Motor neuron (in vitro differentiated cells): ENCODE measurements around the gene RREB1. TPM values are rescaled to one million over a fixed set of nuclear protein-coding genes. Genes with fewer than 3 reads are reported as not detected.

Experiments
- ATAC-seq, 8 experiments: fragments of 200-7000 bp; cut with Tn5 transposase; replicated peaks in 6 of 8; 2 replicates each; pipeline ENCODE4 v1.8.0; 2021; ENCODE audit warnings: mild to moderate bottlenecking in 8 of 8, moderate library complexity in 8 of 8
- H3K27ac ChIP-seq, 2 donors: fragments of 250-450 bp; sonication (Bioruptor Pico); 2 replicates each; pipeline ENCODE4 v1.9.0; 2021; ENCODE audit warnings: antibody characterized with exemption in 2 of 2, mild to moderate bottlenecking in 2 of 2, moderate library complexity in 1 of 2
- H3K4me1 ChIP-seq, 2 donors: fragments of 250-450 bp; sonication (Bioruptor Pico); replicated peaks in 1 of 2; 2 replicates each; pipeline ENCODE4 v1.6.1; 2021; ENCODE audit warnings: antibody characterized with exemption in 2 of 2, mild to moderate bottlenecking in 2 of 2, moderate library complexity in 1 of 2
- H3K4me3 ChIP-seq, 5 donors: fragments of 250-450 bp; sonication (Bioruptor Pico); 2 replicates each; pipeline ENCODE4 v1.9.0; 2021; ENCODE audit warnings: antibody characterized with exemption in 5 of 5, mild to moderate bottlenecking in 5 of 5, moderate library complexity in 4 of 5
- WGBS, 10 experiments: fragments of 450-650 bp; shearing (Covaris generic); methylation state at CpG; one replicate each; pipeline ENCODE4 v1.0.0; 2022; 5-methylcytosine and 5-hydroxymethylcytosine counted together
- in situ Hi-C, 9 experiments: fragments of 400-800 bp; cut with MboI; loops; one replicate each; pipeline ENCODE4 v1.15.0; 2021; ENCODE audit warnings: low sequenced_read_pairs in 9 of 9, low pct_unique_long_range_greater_than_20kb in 2 of 9; ENCODE audit not compliant: unreplicated experiment in 9 of 9
- total RNA-seq, 8 experiments: library from RNA; unstranded; fragments of 300-600 nt; gene quantifications; 2 replicates each; pipeline versions ENCODE4 v1.2.3 to v1.2.4, GENCODE V29; 2022

RREB1 gene
- total RNA-seq, 8 experiments from 2014 or later, result 2.5 to 32.3 (median 6.1) TPM

DNA sequence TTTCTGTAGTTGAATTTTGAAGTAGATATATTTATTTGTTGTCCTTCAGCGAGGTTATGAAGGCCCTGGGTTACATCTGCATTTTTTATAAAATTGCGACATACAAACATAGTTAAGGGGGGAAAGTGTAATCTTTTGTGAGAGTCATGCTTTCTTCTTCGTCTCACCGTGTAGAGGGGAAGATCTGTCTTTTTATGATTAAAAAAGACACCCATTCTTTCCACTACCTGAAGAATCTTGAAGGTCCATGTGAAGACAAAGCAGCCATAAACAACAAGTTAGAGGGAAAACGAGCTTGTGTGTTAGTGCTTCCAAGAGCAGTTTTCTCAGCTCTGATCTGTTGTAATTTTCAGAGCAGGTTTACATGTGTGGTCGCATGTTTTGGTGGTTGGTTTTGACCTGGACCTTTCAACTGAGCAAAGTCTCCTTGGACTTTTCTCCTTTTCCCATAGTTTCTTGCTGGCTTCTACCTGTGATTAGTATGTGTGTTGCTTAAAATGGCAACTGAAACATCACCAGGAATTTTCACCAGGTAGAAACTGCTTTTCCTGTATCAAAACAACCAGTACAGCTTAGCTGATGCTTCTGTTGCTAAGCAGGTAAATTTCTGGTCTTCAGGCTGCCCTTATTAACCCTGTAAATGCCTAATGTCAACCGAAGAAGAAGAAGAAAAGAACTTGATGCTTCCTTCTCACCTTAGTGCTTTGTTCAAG lies 37.3 kb downstream of the RREB1 start:
- no peak overlapping the region for H3K27ac ChIP-seq
- 30 to 94% (median 73%) methylated on average over 1 to 7 of the region's 7 CpGs for WGBS, 10 experiments
- no peak for ATAC-seq
- H3K4me1 ChIP-seq, result peaks cover 27 to 47% of the 10 kb centered on the region in 2 donors
- H3K4me3 ChIP-seq, result no peak overlapping the region
- in situ Hi-C loops, result no loop called here

DNA sequence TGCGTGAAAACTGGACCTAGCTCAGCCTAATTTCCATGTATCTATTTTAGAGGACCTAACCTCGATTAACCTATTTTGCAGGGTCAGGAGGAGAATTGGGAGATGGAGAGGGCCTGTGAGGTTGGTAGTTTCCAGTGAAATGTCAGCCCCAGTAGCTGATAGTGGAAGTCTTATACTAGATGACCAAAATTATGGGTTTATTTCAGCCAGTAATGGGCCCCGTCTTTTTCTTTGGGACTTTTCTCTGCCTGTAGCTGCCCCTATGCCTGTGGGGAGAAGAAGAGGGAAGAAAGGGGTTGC lies 37.8 kb downstream of the RREB1 start:
- ATAC-seq, result no peak
- in situ Hi-C loops, result no loop called here
- Histone ChIP-seq H3K4me1 (peaks cover 27 to 45% of the 10 kb centered on the region in 2 donors), H3K4me3 (no peak overlapping the region), H3K27ac (no peak overlapping the region)
- WGBS, 10 experiments, result 62 to 100% (median 92%) methylated on average over 1 to 3 of the region's 3 CpGs; no CpG with 5 or more reads in 2 of the 10 experiments

- H3K27ac ChIP-seq, result no peak overlapping the region
Observed at GRCh38 chr6:7145885-7146828, 38.4 kb downstream of the RREB1 start.

GRCh38 chr6:7147051-7147671 lies 39.4 kb downstream of the RREB1 start:
- in situ Hi-C loops, result no loop called here
- H3K4me1 ChIP-seq, result peaks cover 38 to 46% of the 10 kb centered on the region in 2 donors
- no peak overlapping the region for H3K4me3 ChIP-seq
- H3K27ac ChIP-seq, result no peak overlapping the region
- whole genome bisulfite sequencing, 10 experiments, result 0 to 89% (median 62%) methylated on average over 1 to 6 of the region's 7 CpGs
- no peak for ATAC-seq

More at GRCh38 chr6:7145885-7146828, 38.4 kb downstream of the RREB1 start:
- in situ Hi-C loops, result no loop called here
- Histone ChIP-seq H3K4me1 (peaks cover 34 to 50% of the 10 kb centered on the region in 2 donors), H3K4me3 (no peak overlapping the region)
- 0 to 67% (median 48%) methylated on average over 1 to 5 of the region's 19 CpGs; no CpG with 5 or more reads in 2 of the 10 experiments for WGBS, 10 experiments
- ATAC-seq, result peak; percentile 29 to 84 (median 64)

- no peak overlapping the region for H3K27ac ChIP-seq
- no peak for ATAC-seq
- no peak overlapping the region for H3K4me3 ChIP-seq
- H3K4me1 ChIP-seq, result peaks cover 36 to 42% of the 10 kb centered on the region in 2 donors
- 57 to 100% (median 93%) methylated on average over 1 to 5 of the region's 5 CpGs; no CpG with 5 or more reads in 1 of the 10 experiments for WGBS, 10 experiments
- in situ Hi-C loops, result no loop called here
Observed at GRCh38 chr6:7148100-7148822, 40.5 kb downstream of the RREB1 start.

DNA sequence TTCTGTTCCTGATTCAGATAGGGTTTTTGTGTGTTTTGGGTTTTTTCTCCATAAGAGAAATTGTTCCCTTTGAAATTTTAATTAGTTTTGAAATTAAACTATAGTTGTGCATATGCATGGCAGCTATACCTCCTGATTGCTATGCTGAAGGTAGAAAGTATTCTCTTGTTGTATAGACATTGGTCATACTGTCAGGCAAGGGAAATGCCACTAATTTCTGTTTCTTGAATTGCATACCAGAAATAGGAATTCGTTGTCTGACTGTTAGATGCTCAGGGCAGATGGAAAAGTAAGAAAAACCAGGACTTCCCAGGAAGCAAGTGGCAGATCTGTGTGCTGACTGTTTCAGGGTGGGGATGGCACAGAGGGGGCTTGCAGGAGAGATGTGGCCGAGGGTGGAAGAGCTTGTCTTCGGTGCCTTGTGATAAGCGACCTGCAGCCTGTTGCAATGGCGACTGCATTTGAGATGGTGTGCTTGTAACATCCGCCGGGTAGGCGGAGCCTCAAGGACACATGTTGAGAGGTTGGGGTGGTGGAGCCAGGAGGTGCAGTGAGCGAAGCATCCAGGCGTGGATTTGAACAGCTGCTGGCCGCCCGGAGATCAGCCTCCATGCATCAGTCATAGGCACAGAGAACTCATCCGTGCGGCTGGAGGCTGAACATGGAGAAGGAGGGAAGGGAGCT lies 42.8 kb downstream of the RREB1 start:
- 39 to 100% (median 71%) methylated on average over 1 to 11 of the region's 14 CpGs; no CpG with 5 or more reads in 2 of the 10 experiments for WGBS, 10 experiments
- Histone ChIP-seq H3K27ac (no peak overlapping the region), H3K4me3 (no peak overlapping the region), H3K4me1 (peaks cover 30 to 35% of the 10 kb centered on the region in 2 donors)
- peak in 5 of 8 experiments; percentile 38 to 90 (median 85) for ATAC-seq
- in situ Hi-C loops, result no loop called here

DNA sequence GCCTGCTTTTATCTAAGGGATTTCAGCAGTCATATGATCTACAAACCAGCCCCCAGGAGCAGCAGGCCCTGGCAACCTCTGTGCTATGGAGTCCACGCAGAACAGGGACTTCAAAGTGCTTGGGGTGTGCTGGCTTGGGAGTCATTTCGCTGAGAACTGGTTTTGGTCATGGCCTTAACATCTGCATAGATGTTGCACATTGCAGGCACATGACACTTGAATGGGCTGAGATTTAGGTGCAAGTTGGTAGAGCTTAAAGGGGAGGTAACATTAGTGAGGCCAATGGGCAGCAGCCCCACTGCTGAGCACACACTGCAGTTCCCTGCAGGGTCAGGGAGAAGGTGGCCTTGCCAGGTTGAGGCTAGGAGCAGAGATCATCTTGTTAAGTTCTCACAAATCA lies 43.6 kb downstream of the RREB1 start:
- ATAC-seq, result peak in 7 of 8 experiments; percentile 16 to 47 (median 37)
- peaks cover 28 to 29% of the 10 kb centered on the region in 2 donors for H3K4me1 ChIP-seq
- H3K4me3 ChIP-seq, result no peak overlapping the region
- 40 to 90% (median 84%) methylated on average over 1 to 2 of the region's 2 CpGs; no CpG with 5 or more reads in 6 of the 10 experiments for WGBS, 10 experiments
- in situ Hi-C loops, result no loop called here
- no peak overlapping the region for H3K27ac ChIP-seq

GRCh38 chr6:7152462-7152861 lies 44.7 kb downstream of the RREB1 start:
- peaks cover 17 to 18% of the 10 kb centered on the region in 2 donors for H3K4me1 ChIP-seq
- in situ Hi-C loops, result no loop called here
- no peak overlapping the region for H3K27ac ChIP-seq
- no peak for ATAC-seq
- no peak overlapping the region for H3K4me3 ChIP-seq

DNA sequence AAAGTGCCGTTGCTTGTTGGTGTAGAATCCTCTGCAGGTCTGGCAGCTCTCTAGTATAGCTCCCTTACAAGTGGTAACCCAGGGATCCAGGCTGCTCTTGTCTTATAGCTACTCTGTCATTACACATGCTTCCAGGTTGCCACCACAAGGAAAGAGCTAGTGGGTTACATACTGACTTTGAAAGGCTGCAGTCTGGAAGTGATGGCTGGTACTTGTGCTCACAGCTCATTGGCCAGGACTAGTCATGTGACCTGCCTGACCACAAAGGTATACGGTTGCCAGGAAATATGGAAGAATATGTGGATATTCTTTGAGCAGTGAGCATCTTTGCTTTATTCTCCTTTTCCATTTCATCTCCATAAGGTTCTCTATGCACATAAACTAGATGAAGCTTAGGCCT lies 46.0 kb downstream of the RREB1 start:
- Histone ChIP-seq H3K27ac (no peak overlapping the region), H3K4me3 (no peak overlapping the region), H3K4me1 (peaks cover 14 to 16% of the 10 kb centered on the region in 2 donors)
- in situ Hi-C loops, result no loop called here
- 0 to 100% (median 100%) methylated on average over 1 to 2 of the region's 2 CpGs; no CpG with 5 or more reads in 5 of the 10 experiments for WGBS, 10 experiments
- ATAC-seq, result peak in 1 of 8 experiments; percentile 64

- WGBS, 10 experiments, result 63 to 100% (median 86%) methylated on average over 2 to 12 of the region's 13 CpGs; no CpG with 5 or more reads in 2 of the 10 experiments
- Histone ChIP-seq H3K4me3 (no peak overlapping the region), H3K27ac (no peak overlapping the region), H3K4me1 (peaks cover 14 to 16% of the 10 kb centered on the region in 2 donors)
- in situ Hi-C loops, result no loop called here
- ATAC-seq, result no peak
Observed at GRCh38 chr6:7154341-7155139, 46.8 kb downstream of the RREB1 start.

GRCh38 chr6:7155871-7156579 lies 48.3 kb downstream of the RREB1 start:
- peaks cover 7 to 11% of the 10 kb centered on the region in 2 donors for H3K4me1 ChIP-seq
- 53 to 93% (median 75%) methylated on average over 1 to 7 of the region's 7 CpGs for WGBS, 10 experiments
- no peak for ATAC-seq
- H3K4me3 ChIP-seq, result no peak overlapping the region
- in situ Hi-C loops, result no loop called here
- no peak overlapping the region for H3K27ac ChIP-seq
